HepG2 (cell line): ENCODE measurements around the gene NUP133.

ENCODE experiments used
- CAMTA2 ChIP-seq: sonication (generic); formaldehyde crosslinking; IDR thresholded peaks from 2 replicates; pipeline ENCODE4 v1.4.0; 2020; ENCODE audit warnings: mild to moderate bottlenecking, missing genetic modification reagents, borderline replicate concordance
- NFYB ChIP-seq: sonication (generic); formaldehyde crosslinking; IDR thresholded peaks from 2 replicates; pipeline ENCODE4 v1.4.0; 2020; ENCODE audit warnings: missing genetic modification reagents
- SOX6 ChIP-seq, 2 experiments: fragments of 450-650 bp in 1 of 2; sonication (generic) in 1 of 2; formaldehyde crosslinking in 1 of 2; IDR thresholded peaks; 2 replicates each; pipeline versions ENCODE4 v1.4.0 to v1.6.1; 2017 to 2020; ENCODE audit warnings: antibody characterized with exemption in 1 of 2, mild to moderate bottlenecking in 1 of 2, missing genetic modification reagents in 1 of 2
- ZNF530 ChIP-seq: sonication (generic); formaldehyde crosslinking; IDR thresholded peaks from 2 replicates; pipeline ENCODE4 v1.5.0; 2020; ENCODE audit warnings: low read depth, mild to moderate bottlenecking, missing genetic modification reagents
- ZNF687 ChIP-seq: sonication (generic); formaldehyde crosslinking; IDR thresholded peaks from 2 replicates; pipeline ENCODE4 v1.5.1; 2020; ENCODE audit warnings: mild to moderate bottlenecking, missing genetic modification reagents, moderate library complexity

- TF ChIP-seq CAMTA2 (CRISPR knock-in tag) = no peak
- TF ChIP-seq NFYB = no peak
- no peak for TF ChIP-seq SOX6 (IDR thresholded peaks at IDR 0.05)
- no peak for TF ChIP-seq SOX6 (CRISPR knock-in tag; IDR thresholded peaks at IDR 0.05)
- TF ChIP-seq ZNF530 (CRISPR knock-in tag) = no peak
- no peak for TF ChIP-seq ZNF687 (CRISPR knock-in tag)
Observed at GRCh38 chr1:229411434-229412055, 96.6 kb downstream of the NUP133 start.
